Right lobe of liver (tissue), 4 donors: Measurements from ENCODE around the gene KRTAP12-2.

ENCODE experiments used
- POLR2A ChIP-seq: fragments of 450-650 bp; IDR thresholded peaks from one replicate; pipeline ENCODE4 v1.6.1; 2017; ENCODE audit warnings: antibody characterized with exemption, mild to moderate bottlenecking
- TF ChIP-seq, protein P1 (sequence below), 4 donors: fragments of 200-600 bp in 3 of 4; fragments of 450-650 bp in 1 of 4; IDR thresholded peaks; one replicate each; pipeline versions ENCODE4 v1.5.1 to v1.8.0; 2016 to 2022; ENCODE audit warnings: antibody characterized with exemption in 4 of 4, mild to moderate bottlenecking in 2 of 4
- donor health status: DM: no; HTN: no; CAD: no.
- donor health status: DM: no; HTN: no; CAD: no.
- donor health status: DM: no; HTN: yes; CAD: no.

DNA sequence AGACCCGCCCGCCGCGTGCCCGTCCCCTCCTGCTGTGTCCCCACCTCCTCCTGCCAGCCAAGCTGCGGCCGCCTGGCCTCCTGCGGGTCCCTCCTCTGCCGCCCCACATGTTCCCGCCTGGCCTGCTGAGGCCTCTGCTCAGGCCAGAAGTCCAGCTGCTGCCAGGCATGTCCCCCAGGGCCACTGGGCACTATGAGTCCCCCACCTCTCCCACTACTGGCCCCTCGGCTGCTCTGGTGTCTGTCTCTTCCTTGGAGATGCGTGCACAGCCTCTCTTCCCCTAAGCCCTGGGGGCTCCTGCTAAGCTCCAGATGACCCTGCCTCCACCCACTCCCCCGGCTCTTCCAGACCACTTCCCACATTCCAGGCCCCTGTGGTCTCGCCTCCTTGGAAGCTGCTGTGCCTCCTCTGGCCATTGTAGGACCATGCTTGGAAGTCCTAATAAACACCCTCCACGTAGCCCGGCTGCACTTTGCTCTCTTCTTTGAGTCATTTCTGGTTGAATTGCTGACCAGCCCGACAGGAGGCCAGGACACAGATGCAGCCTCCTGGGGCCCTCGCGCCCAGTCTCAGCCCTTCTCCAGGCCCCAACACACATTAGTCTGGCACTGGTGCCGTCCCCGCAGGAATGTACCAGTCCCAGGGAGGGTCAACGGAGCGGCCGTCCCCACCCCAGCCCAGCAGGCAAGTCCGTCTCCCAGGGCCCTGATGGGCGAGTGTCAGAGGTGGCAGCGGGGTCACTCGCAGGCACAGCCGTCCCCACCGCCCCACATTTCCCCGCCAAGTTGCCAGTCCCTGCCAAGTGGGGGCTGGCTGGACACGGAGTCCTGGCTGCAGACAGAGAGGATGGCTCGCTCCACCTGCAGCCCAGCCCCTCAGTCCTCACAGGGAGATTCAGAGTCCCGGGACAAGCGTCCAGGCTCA lies 31.3 kb upstream of the KRTAP12-2 start:
- TF ChIP-seq, protein P1, sequence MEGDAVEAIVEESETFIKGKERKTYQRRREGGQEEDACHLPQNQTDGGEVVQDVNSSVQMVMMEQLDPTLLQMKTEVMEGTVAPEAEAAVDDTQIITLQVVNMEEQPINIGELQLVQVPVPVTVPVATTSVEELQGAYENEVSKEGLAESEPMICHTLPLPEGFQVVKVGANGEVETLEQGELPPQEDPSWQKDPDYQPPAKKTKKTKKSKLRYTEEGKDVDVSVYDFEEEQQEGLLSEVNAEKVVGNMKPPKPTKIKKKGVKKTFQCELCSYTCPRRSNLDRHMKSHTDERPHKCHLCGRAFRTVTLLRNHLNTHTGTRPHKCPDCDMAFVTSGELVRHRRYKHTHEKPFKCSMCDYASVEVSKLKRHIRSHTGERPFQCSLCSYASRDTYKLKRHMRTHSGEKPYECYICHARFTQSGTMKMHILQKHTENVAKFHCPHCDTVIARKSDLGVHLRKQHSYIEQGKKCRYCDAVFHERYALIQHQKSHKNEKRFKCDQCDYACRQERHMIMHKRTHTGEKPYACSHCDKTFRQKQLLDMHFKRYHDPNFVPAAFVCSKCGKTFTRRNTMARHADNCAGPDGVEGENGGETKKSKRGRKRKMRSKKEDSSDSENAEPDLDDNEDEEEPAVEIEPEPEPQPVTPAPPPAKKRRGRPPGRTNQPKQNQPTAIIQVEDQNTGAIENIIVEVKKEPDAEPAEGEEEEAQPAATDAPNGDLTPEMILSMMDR (IDR thresholded peaks at IDR 0.05), result no peak
- no peak for TF ChIP-seq POLR2A
